Hindlimb muscle (tissue), 1 donor: ENCODE data around the gene FEZ2. TPM values are rescaled to one million over a fixed set of nuclear protein-coding genes. Genes with fewer than 3 reads are reported as not detected.

ENCODE experiments used
- DNase-seq: peaks from one replicate; pipeline ENCODE4 v3.0.0-alpha.2; 2013
- polyA plus RNA-seq: library from polyadenylated mRNA; unstranded; fragments of 120-200 nt; gene quantifications from one replicate; pipeline ENCODE4 v1.2.1, GENCODE V29; 2013; ENCODE audit not compliant: insufficient read length

Gene FEZ2
- polyA plus RNA-seq, 1 donor: 65.0 TPM

DNA sequence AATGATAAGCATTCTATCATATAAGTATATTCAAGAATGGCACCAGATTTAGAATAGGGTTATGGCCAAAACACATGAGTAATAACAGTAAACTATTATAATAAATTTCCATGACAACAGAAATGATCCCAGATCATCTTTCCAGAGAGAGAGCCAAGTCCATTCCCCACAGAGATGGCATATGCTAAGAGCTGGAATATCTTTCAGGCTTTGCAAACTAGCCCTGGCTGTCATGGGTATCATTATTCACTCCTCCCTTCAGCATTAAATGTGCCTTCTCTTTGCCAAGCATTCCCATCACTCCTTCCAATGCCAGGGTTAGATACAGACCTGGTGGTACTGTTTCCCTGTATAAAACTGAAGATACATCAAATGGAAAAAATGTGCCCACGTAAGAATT is 10.9 kb downstream of the FEZ2 start:
- no peak for DNase-seq

DNA sequence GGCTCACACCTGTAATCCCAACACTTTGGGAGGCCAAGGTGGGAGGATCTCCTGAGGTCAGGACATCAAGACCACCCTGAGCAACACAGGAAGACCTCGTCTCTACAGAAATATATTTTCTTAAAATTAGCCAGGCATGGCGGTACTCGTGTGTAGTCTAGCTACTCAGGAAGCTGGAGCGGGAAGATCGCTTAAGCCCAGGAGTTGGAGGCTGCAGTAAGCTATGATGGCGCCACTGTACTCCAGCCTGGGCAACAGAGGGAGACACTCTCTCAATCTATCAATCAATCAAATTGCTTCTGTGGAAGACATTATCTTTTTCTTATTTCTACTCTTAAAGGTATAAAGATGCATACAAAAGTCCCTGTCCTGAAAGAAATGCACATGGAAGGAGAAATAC is 11.3 kb downstream of the FEZ2 start:
- DNase-seq: no peak

DNA sequence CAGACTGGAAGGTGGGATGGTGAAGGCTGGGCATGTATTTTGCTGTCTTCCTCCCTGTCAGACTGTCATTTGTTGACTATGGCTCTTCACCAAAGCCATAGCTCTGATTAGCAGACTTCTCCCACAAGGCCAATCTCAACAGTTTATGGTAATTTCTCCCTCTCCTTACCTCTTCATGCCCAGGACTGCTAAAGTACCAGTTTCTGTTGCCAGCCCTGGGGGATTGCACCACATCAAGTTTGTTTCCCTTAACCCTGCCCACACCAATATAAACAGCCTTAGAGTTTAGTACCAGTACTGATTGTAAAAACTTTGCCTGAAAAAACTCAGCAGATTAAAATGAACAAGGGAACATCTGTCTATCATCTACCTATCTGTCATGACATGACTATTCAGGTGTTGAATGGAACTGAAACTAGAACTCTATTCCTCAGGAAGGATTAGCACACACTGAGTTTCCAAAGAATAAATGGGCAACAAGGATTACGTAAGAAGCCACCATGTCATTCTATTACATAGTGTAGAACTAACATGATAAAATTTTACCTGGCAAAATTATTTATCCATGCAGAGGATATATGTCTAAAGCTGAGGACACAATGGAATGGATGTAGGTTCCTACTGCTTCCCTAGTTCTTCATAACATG is 13.7 kb downstream of the FEZ2 start:
- DNase-seq: no peak

DNA sequence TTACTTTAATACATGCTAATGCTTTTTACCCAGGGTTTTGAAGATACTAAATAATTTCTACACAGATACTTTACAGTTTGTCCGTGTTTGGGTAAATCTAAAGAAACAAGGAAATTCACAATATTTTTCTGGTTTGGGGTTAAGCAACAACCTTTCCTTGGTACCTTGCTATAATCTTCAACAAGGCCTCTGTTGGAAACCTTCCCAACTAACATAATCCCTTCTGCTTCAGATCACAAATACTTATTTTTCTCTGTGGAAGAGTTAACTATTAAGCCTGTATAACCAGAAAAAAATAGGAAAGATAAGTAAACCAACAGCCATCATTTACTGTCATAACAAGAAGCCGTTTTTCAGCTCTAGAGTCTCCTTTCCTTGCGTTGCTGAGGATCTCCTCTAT is 15.0 kb downstream of the FEZ2 start:
- no peak for DNase-seq

GRCh38 chr2:36582538-36582937 is 15.4 kb downstream of the FEZ2 start:
- no peak for DNase-seq

- no peak for DNase-seq
These were observed 18.7 kb downstream of the FEZ2 start for GRCh38 chr2:36579297-36579664.

DNA sequence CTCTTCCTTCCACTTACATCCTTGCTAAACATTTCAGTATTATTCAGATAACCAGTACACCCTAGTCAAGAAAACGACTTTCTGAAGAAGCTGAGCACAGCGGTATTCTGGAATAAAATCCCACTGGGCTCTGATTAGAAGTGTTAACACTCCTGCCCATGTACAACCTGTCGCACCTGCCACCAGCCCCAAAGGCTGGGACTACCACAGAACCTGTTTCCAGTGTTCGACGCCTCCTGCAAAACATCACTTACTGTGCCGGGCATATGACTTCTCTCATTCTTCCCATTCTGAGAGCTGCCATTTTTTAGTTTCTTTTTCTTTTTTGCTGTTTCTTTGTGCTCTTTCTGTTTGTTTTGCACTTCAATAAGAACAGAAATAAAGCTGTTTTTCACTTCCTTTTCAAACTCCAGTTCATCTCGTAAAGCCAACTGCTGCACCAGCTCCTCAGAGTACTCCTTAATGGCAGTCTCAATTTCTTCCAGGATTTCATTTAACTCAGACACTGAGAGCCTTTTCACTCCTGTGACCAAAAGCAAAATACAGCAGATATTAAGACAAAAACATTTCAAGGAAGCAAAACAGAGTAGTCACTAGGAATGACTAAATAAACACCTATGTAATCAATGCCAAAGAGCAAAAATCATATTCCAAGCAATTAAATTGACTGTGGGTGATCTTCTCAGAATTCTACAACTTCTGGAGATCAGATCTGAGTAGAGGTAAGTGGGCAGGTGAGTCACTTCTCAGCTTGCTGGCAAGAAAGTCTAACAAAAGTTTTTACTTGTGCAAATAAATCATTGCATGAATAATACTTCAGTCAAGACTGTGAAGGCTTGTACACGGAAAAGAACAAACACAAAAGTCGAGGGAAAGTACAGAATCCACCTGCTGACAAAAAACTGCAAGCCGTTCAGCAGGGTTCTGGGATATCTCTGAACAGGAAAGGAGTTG is 19.3 kb downstream of the FEZ2 start:
- DNase-seq: no peak

GRCh38 chr2:36577884-36578283 is 20.1 kb downstream of the FEZ2 start:
- DNase-seq: no peak

GRCh38 chr2:36574560-36574959 is 23.4 kb downstream of the FEZ2 start:
- no peak for DNase-seq

DNA sequence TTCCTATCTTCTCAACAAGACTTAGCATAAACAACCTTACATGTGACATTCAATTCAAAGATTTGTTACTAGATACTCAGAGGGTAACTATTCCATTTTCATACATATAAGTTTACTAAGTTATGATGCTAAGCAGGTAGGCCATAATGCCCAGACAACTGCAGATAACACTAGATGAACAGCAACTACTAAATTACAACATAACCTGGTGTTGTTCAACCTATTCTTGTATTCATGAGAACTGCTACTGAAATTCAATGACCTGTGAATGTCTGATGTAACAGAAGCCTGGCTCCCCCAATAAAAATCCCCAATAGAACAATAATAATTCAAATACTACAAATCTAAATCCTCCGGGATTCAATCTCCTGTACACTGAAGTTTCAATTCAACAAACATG is 24.8 kb downstream of the FEZ2 start:
- no peak for DNase-seq

DNA sequence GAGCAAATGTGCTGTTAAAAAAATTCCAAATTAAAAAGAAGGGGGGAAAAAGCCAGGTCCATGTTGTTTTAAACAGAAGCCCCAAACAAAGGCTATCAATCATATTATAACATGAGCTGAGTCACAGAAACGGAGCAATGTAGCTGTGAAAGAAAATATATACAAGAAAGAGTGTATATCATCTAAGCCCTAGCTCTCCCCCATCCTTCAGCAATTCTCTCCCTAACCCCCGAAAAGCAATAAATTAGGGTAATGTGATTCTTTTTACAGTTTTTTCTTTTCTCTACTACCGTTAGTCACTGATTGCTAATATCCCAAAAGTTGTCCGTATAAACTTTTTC is 25.3 kb downstream of the FEZ2 start:
- DNase-seq: no peak

DNA sequence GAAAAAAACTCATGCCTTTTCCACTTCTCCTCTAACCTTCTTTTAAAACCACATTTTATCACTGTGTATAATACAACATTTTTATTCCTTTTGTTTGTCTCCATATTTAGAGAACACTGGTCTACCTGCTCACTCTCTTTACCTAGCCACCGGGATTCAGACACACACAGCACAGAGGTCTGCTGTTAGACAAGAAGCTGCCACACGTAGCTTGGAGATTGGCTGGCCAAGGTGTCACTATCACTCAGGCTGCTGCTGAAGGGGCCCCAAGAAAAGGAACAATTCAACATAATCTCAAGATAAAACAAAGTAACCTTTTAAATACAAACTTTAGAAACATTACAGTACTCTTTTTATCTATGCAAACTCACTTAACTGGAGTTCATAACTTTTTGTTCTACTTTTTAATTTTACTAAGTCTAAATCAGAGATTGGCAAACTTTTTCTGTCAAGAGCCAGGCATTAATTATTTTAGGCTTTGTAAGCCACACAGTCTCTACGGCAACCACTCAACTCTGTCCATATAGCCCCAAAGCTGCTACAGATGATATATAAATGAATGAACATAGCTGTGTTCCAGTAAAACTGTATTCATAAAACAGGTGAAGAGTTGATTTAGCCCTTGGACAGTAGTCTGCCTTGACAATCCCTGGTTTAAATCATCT is 25.8 kb downstream of the FEZ2 start:
- DNase-seq: no peak

GRCh38 chr2:36570416-36570815 is 27.6 kb downstream of the FEZ2 start:
- DNase-seq: no peak

- DNase-seq: no peak
These were observed 28.6 kb downstream of the FEZ2 start for GRCh38 chr2:36569267-36569856.

GRCh38 chr2:36568516-36569246 is 29.3 kb downstream of the FEZ2 start:
- DNase-seq: no peak

DNA sequence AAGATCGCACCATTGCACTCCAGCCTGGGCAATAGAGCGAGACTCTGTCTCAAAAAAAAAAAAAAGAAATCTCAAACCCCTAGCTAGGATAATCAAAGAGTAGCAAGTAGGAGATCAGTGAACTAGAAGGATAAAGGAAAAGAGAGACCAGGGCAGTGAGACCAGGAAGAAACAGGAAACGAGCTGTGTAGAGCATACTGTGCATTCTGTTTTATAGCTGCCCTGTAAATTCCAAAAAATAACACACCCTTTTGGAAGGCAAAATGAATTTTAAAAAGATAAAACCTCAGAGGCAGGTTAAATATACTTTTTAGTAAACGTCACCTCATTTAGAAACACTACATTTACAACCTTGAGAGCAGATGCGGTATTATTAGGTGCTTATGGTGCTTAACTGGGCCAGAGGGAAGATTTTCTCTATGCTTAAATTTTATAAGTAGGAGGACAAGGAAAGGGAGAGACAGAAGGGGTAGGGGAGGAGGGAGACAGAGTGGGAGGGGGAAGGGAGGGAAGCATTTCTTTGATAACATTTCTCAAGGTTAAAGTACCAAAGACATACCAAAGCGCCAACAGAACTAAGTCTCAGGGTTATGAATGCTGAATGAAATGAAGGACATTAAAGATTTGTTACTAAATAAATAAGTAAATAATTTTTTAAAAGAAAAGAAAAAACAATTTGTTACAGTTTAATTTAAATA is 30.1 kb downstream of the FEZ2 start:
- DNase-seq: no peak

GRCh38 chr2:36566887-36567286 is 31.1 kb downstream of the FEZ2 start:
- DNase-seq: no peak

GRCh38 chr2:36565712-36566111 is 32.3 kb downstream of the FEZ2 start:
- DNase-seq: no peak

DNA sequence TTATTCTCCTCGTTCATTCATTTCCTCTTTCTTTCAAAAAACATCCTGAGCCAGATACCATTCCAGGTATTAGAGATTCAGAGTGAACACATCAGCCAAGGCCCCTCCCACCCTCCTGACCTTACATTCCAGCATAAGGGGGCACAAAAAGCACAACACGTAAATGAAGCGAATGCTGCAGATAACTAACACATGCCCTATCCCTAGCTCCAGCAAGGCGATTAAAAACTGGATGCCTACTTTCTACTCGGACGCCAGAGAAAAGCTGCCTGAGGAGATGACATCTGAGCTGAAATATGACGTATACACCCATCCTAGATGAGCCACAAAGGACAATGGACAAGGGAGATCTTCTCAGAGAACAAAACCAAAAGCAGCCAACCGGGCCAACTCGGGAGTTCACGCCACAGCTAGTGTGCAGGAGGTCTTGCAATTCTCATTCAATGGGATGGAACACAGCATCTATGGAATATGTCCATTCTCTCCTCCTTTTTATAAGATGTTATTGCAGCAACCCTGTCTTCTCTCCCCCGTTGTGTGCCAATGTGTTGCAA is 33.5 kb downstream of the FEZ2 start:
- no peak for DNase-seq

DNA sequence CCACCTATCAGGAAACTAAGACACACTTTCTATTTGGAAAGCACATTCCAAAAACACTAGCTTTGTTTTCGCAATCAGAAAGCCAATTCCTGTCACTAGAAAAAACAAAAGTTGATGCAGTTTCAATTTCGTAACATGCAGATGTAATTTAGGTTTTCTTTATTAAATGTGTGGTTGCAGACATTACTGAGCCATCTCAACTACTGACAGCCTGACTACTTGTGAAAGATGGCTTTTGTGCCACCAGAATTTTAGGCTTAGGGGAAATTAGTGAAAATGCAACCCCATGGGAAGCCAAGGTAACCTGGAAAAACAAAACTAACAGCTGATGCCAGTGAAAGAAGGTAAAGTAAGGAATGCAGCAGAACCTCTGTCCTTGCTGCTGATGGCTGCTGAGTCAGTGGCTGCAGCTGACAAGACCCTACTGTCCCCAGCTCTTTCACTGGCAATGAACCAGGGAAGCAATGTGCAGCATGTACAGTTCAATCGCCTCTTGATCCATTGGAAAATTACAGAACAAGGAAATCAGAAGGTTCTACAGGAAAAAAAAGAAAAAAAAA is 34.9 kb downstream of the FEZ2 start:
- DNase-seq: no peak

DNA sequence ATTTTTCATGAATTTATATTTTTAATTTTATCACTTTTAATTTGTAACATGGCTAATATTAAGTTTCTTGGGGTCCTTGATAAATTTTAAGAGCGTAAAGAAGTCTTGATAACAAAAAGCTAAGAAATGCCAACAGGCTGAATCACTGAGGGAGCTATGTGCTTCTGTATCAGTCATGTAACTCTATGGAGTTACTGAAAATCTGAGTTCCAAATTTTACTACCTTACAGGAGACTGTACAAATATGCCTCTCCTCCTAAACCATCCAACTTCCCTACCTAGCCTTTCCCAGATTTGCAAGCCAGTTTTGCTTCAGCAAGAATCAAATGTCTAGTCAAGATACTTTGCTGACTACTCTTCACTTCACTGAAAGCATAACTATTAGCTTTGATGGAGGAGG is 35.7 kb downstream of the FEZ2 start:
- no peak for DNase-seq
